Measurements from ENCODE around the gene DPP8. TPM values are rescaled to one million over a fixed set of nuclear protein-coding genes. Genes with fewer than 3 reads are reported as not detected.

The DPP8 gene
- total and polyA plus RNA-seq, 2 experiments from 2014 or later = 21.7 to 33.5 TPM

- Histone ChIP-seq H3K4me3 (peak within 1 kb of the TSS; percentile 90), H3K4me1 (ENCODE audit: insufficient read depth) (peaks cover 28% of the 10 kb centered on the region), H3K79me2 (replicated peaks; ENCODE audit: insufficient read depth) (peaks cover 45% of the 10 kb centered on the region), H3K27me3 (ENCODE audit: insufficient read depth) (no peaks in the 10 kb centered on the region), H3K9me2 (ENCODE audit: insufficient read depth) (no peaks in the 10 kb centered on the region), H3K4me2 (peak within 1 kb of the TSS; percentile 92), H3K36me3 (ENCODE audit: insufficient read depth) (no peaks in the 10 kb centered on the region), H3F3A (replicated peaks; ENCODE audit: low read depth) (peaks cover 12% of the 10 kb centered on the region), H4K20me1 (replicated peaks; ENCODE audit: insufficient read depth) (peaks cover 39% of the 10 kb centered on the region), H2AFZ (peak within 1 kb of the TSS; percentile 94), H3K27ac (ENCODE audit: low read depth) (peak within 1 kb of the TSS; percentile 86; the same call in 1 of the 2 replicates)
- Mint-ChIP-seq H3K4me1 (peaks cover 34% of the 10 kb centered on the region), H3K27me3 (ENCODE audit: insufficient read depth, low read depth, poor library complexity) (peaks cover 10% of the 10 kb centered on the region), H3K36me3 (ENCODE audit: low read depth) (no peaks in the 10 kb centered on the region), H3K27ac (peak within 1 kb of the TSS; percentile 96), H3K4me3 (peak within 1 kb of the TSS; percentile 84), H3K9me3 (no peaks in the 10 kb centered on the region; the same call in 2 of the 3 replicates)
- ATAC-seq (peak; percentile 92), DNase-seq (ENCODE audit: low spot score) (peak; percentile 92)
- TF ChIP-seq ZNF331 (CRISPR knock-in tag; IDR thresholded peaks at IDR 0.05; ENCODE audit: low read depth) (no peak), POLR2AphosphoS5 (IDR thresholded peaks at IDR 0.05; ENCODE audit: low read depth) (peak; percentile 75), CREB1 (CRISPR knock-in tag; IDR thresholded peaks at IDR 0.05; ENCODE audit: low read depth) (no peak), STAT1 (IDR thresholded peaks at IDR 0.05; ENCODE audit: unreplicated experiment) (no peak)
Measured at GRCh38 chr15:65530318-65531111, 13.0 kb upstream of the DPP8 start, which contains the start of gene HACD3. TSS of gene HACD3 (plus strand) at chr15:65530463. CDS start at chr15:65530632, 169 bp downstream.

GRCh38 chr15:65529762-65530317 lies 12.4 kb upstream of the DPP8 start:
- Histone ChIP-seq H3F3A (replicated peaks; ENCODE audit: low read depth) (peaks cover 12% of the 10 kb centered on the region), H4K20me1 (replicated peaks; ENCODE audit: insufficient read depth) (peaks cover 34% of the 10 kb centered on the region), H3K4me3 (peak overlapping the region; percentile 90), H3K36me3 (ENCODE audit: insufficient read depth) (no peaks in the 10 kb centered on the region), H3K9me2 (ENCODE audit: insufficient read depth) (no peaks in the 10 kb centered on the region), H3K27me3 (ENCODE audit: insufficient read depth) (no peaks in the 10 kb centered on the region), H3K4me1 (ENCODE audit: insufficient read depth) (peaks cover 28% of the 10 kb centered on the region), H3K79me2 (replicated peaks; ENCODE audit: insufficient read depth) (peaks cover 38% of the 10 kb centered on the region), H3K4me2 (peak overlapping the region; percentile 92), H3K27ac (ENCODE audit: low read depth) (no peak overlapping the region), H2AFZ (peak overlapping the region; percentile 94)
- Mint-ChIP-seq H3K27ac (peak overlapping the region; percentile 32), H3K4me3 (peak overlapping the region; percentile 84), H3K27me3 (ENCODE audit: insufficient read depth, low read depth, poor library complexity) (peaks cover 10% of the 10 kb centered on the region), H3K4me1 (peaks cover 34% of the 10 kb centered on the region), H3K9me3 (no peaks in the 10 kb centered on the region; the same call in 2 of the 3 replicates), H3K36me3 (ENCODE audit: low read depth) (no peaks in the 10 kb centered on the region)
- ATAC-seq = peak; percentile 2; the same call in 1 of the 3 replicates
- DNase-seq (ENCODE audit: low spot score) = no peak
- TF ChIP-seq REST (IDR thresholded peaks at IDR 0.05; ENCODE audit: unreplicated experiment) (no peak), ZNF331 (CRISPR knock-in tag; IDR thresholded peaks at IDR 0.05; ENCODE audit: low read depth) (no peak), CTCF (conservative IDR thresholded peaks at IDR 0.05; ENCODE audit: low read depth in 2 of 2) (no peak), STAT1 (IDR thresholded peaks at IDR 0.05; ENCODE audit: unreplicated experiment) (no peak), JUNB (IDR thresholded peaks at IDR 0.05; ENCODE audit: unreplicated experiment) (no peak), NANOG (IDR thresholded peaks at IDR 0.05; ENCODE audit: borderline replicate concordance) (no peak), POLR2AphosphoS5 (IDR thresholded peaks at IDR 0.05; ENCODE audit: low read depth) (no peak), ETS1 (IDR thresholded peaks at IDR 0.05) (no peak), CREB1 (CRISPR knock-in tag; IDR thresholded peaks at IDR 0.05; ENCODE audit: low read depth) (no peak), EZH2phosphoT487 (IDR thresholded peaks at IDR 0.05; ENCODE audit: unreplicated experiment) (no peak), ZNF114 (CRISPR knock-in tag; IDR thresholded peaks at IDR 0.05) (no peak), EZH2 (IDR thresholded peaks at IDR 0.05; ENCODE audit: low read depth, unreplicated experiment) (no peak)
